ENCODE measurements around the gene CCSER2. TPM values are rescaled to one million over a fixed set of nuclear protein-coding genes. Genes with fewer than 3 reads are reported as not detected.
"Not testable (repeated sequence)": the region's sequence is repeated elsewhere in the genome, so short reads cannot be mapped to it uniquely, and the experiment has no call there.

Gene CCSER2
- total RNA-seq, 1 donor from 2014 or later, result 18.5 TPM

DNA sequence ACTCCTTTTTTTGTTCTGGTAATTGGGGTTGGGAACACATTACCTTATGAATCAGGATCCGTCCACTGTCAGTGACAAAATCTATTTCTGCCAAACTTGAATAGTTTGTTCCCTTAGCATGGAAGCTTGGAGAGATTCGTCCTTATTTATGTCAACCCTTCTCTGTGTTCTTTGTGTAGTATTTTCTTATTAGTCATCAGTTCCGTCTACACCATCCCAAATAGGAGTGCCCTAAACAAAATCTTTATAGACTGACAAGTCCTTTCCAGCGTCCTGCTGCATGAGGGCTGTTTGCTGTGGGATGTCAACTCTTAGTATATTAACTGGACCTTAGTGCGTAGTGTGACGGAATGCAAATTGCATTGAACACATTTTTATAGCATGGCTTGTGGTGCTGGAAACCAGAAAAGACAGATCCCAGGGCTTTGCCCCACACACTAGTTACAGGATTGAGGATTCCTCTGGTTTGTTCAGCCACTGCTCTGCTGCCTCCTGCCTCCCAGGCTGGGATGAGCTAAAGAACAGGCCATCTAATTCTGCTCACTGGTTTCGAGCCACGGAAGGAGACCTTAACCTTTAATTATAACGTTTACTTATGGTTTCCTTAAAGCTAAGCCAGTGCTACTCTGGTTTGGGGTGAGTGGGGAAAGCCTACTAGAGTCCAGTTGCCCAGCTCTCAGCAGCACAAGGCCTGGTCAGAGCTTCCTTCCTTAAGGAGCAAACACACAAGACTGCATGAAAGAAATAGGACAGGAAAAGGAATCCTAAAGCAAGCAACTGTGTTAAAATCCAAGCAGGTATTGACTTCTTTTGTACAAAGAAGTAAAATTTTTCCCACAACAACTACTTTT, 194.4 kb downstream of the CCSER2 start:
- H3K4me3 ChIP-seq, result no peak overlapping the region
- TF ChIP-seq, protein P1, sequence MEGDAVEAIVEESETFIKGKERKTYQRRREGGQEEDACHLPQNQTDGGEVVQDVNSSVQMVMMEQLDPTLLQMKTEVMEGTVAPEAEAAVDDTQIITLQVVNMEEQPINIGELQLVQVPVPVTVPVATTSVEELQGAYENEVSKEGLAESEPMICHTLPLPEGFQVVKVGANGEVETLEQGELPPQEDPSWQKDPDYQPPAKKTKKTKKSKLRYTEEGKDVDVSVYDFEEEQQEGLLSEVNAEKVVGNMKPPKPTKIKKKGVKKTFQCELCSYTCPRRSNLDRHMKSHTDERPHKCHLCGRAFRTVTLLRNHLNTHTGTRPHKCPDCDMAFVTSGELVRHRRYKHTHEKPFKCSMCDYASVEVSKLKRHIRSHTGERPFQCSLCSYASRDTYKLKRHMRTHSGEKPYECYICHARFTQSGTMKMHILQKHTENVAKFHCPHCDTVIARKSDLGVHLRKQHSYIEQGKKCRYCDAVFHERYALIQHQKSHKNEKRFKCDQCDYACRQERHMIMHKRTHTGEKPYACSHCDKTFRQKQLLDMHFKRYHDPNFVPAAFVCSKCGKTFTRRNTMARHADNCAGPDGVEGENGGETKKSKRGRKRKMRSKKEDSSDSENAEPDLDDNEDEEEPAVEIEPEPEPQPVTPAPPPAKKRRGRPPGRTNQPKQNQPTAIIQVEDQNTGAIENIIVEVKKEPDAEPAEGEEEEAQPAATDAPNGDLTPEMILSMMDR (IDR thresholded peaks at IDR 0.05), result no peak
- H3K27ac ChIP-seq, result no peak overlapping the region
- H3K36me3 ChIP-seq, result no peaks in the 10 kb centered on the region
- no peaks in the 10 kb centered on the region for H3K9me3 ChIP-seq
- intact Hi-C loops (cut with DNase I), result no loop called here
- no peaks in the 10 kb centered on the region for H3K4me1 ChIP-seq
- DNase-seq (ENCODE audit: low spot score in 2 of 2), result no peak
- H3K27me3 ChIP-seq, result no peaks in the 10 kb centered on the region

DNA sequence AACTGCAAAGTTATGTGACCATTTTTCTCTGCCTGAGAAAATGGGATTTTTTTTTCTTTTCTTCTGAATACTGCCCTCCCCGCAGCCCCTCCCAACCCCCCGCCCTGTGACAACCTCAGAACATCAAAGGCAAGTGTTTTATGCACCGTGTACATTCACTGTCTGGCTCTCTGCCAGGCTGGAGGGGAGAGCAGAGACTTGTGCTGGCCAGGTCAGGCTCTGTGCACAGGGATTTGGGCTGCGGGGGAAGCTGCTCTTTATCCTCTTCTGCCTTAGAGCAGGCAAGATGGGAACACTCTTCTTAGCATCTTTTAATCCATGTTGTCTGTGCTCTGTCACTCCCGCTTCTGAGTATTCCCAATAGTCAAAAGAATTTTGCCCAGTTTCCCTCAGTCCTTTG, 195.1 kb downstream of the CCSER2 start:
- TF ChIP-seq, protein P1 (IDR thresholded peaks at IDR 0.05), result no peak
- no peak overlapping the region for H3K4me3 ChIP-seq
- intact Hi-C loops (cut with DNase I), result no loop called here
- no peaks in the 10 kb centered on the region for H3K36me3 ChIP-seq
- H3K27me3 ChIP-seq, result no peaks in the 10 kb centered on the region
- H3K4me1 ChIP-seq, result no peaks in the 10 kb centered on the region
- DNase-seq (ENCODE audit: low spot score in 2 of 2), result no peak
- H3K27ac ChIP-seq, result no peak overlapping the region
- no peaks in the 10 kb centered on the region for H3K9me3 ChIP-seq

DNA sequence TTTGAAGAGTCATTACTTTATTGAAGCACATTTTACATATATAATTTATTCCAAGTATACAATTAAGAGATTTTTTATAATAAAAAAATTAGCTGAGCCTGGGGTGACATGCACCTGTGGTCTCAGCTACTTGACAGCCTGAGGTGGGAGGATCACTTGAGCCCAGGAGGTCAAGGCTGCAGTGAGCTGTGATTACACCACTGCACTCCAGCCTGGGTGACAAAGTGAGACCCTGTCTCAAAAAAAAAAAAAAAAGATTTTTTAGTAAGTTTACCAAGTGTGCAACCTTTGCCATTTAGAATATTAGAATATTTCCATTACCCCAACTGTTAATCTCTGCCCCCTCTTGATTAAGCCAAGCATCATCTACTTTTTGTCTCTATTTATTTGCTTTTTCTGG, 196.0 kb downstream of the CCSER2 start:
- no peaks in the 10 kb centered on the region for H3K27me3 ChIP-seq
- intact Hi-C loops (cut with DNase I), result no loop called here
- H3K4me3 ChIP-seq, result no peak overlapping the region
- TF ChIP-seq, protein P1 (IDR thresholded peaks at IDR 0.05), result no peak
- H3K27ac ChIP-seq, result no peak overlapping the region
- no peaks in the 10 kb centered on the region for H3K9me3 ChIP-seq
- no peaks in the 10 kb centered on the region for H3K36me3 ChIP-seq
- DNase-seq (ENCODE audit: low spot score in 2 of 2), result no peak
- no peaks in the 10 kb centered on the region for H3K4me1 ChIP-seq

DNA sequence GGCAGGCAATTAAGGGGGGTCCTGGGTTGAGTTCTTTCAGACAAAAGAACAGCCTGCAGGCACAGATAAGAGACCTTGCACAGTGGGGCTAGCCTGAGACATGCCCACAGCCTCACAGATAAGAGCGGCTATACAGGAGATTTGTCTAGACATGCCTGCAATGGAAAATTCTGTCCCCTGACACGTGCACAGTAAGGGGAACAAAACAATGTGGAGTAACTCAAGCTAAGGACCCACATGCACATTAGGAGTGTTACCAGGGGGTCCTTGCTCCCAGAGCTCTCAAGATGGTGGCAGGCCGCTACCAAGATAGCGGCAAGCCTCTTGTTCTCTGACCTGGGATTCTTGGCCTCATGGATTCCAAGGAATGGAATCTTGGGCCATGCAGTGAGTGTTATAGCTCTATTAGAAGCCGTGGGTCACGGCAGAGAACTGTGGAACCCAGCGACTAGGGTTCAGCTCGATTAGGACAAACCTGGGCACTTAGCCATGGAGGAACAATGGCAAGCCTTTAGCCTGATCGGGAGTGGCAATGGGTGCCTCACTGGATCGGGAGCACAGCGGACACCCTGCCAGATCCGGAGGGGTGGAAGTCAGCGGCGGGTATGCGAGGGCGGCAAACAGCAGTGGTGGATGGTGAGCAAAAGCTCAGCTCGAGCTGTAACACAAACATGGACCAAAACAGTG, 196.9 kb downstream of the CCSER2 start:
- DNase-seq (ENCODE audit: low spot score in 2 of 2), result no peak
- Histone ChIP-seq H3K4me3 (no peak overlapping the region), H3K9me3 (no peaks in the 10 kb centered on the region), H3K27me3 (no peaks in the 10 kb centered on the region), H3K4me1 (no peaks in the 10 kb centered on the region), H3K27ac (no peak overlapping the region), H3K36me3 (no peaks in the 10 kb centered on the region)
- intact Hi-C loops (cut with DNase I), result no loop called here
- TF ChIP-seq, protein P1 (IDR thresholded peaks at IDR 0.05), result no peak

DNA sequence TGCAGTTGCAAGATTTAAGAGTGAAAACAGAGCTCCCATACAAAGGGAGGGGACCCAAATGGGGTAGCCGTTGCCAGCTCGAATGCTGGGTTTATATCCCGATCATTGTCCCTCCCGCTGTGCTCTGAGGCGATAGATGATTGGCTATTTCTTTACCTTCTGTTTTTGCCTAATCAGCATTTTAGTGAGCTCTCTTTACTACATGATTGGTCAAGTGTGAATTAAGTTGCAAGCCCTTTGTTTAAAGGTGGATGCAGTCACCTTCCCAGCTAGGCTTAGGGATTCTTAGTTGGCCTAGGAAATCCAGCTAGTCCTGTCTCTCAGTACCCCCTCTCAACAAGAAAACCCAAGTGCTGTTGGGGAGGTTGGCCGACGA, 197.4 kb downstream of the CCSER2 start:
- intact Hi-C loops (cut with DNase I); H3K27ac ChIP-seq; H3K9me3 ChIP-seq; H3K27me3 ChIP-seq; H3K4me1 ChIP-seq; H3K4me3 ChIP-seq; H3K36me3 ChIP-seq; DNase-seq (ENCODE audit: low spot score in 2 of 2): not testable (repeated sequence)

DNA sequence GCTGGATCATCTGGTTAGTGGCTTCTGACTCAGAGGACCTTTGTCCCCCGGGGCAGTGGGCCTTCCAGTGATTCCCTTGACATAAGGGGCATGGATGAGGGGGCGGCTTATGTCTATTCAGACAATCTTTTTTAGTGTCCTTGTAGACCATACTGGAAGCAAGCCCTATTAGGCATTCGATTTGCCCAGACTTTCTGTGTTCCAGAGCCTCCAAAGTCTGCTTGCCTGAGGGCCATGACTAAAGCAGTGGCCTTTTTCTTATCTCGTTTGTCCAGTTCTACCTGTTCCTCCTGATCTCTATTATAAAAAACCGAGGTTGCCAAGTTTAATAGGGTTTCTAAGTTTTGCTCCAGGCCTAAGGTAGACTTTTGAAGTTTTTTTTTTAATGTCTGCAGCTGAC, 199.0 kb downstream of the CCSER2 start:
- H3K27me3 ChIP-seq; H3K4me3 ChIP-seq; DNase-seq (ENCODE audit: low spot score in 2 of 2); intact Hi-C loops (cut with DNase I); H3K9me3 ChIP-seq; H3K36me3 ChIP-seq; H3K27ac ChIP-seq; H3K4me1 ChIP-seq: not testable (repeated sequence)

DNA sequence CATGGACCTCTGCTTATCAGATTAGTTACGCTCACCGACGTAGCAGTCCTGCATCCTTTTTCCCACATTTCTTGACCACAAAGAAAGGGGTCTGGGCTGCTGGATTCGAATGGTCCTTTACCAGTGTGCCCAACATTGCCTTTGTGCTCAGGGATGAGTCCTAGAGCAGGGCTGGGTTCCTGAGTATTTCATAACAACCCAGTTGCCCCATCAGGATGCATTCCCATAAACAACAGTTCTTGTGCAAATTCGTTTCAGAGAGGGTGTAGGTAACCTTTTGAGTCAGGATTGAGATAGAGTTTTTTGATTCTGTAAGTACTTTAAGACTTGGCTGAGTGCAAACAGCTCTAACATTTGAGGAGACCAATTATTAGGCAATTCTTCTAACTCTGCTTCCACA, 200.1 kb downstream of the CCSER2 start:
- H3K4me3 ChIP-seq; intact Hi-C loops (cut with DNase I); H3K9me3 ChIP-seq; H3K4me1 ChIP-seq; H3K36me3 ChIP-seq; H3K27ac ChIP-seq; DNase-seq (ENCODE audit: low spot score in 2 of 2); H3K27me3 ChIP-seq: not testable (repeated sequence)
